GM19035 (cell line): Measurements from ENCODE around the gene PALD1.

Experiments used
- ATAC-seq: cut with Tn5 transposase; IDR thresholded peaks from one replicate; pipeline ENCODE4 v1.9.1; 2021; ENCODE audit not compliant: unreplicated experiment

PALD1 gene

GRCh38 chr10:70587045-70587658, 108.6 kb downstream of the PALD1 start:
- no peak for ATAC-seq

GRCh38 chr10:70588255-70588654, 109.7 kb downstream of the PALD1 start:
- ATAC-seq = no peak

- no peak for ATAC-seq
Observed at GRCh38 chr10:70588859-70589570, 110.4 kb downstream of the PALD1 start.

GRCh38 chr10:70589762-70590654, 111.4 kb downstream of the PALD1 start:
- ATAC-seq = no peak

GRCh38 chr10:70590655-70591416, 112.3 kb downstream of the PALD1 start:
- no peak for ATAC-seq

- no peak for ATAC-seq
Observed at GRCh38 chr10:70592186-70592735, 113.7 kb downstream of the PALD1 start.

GRCh38 chr10:70592746-70593512, 114.4 kb downstream of the PALD1 start:
- ATAC-seq = no peak

GRCh38 chr10:70593513-70593890, 114.9 kb downstream of the PALD1 start:
- no peak for ATAC-seq

GRCh38 chr10:70594161-70594560, 115.6 kb downstream of the PALD1 start:
- ATAC-seq = no peak

GRCh38 chr10:70595566-70596016, 117.0 kb downstream of the PALD1 start:
- no peak for ATAC-seq

- no peak for ATAC-seq
Observed at GRCh38 chr10:70596110-70596798, 117.7 kb downstream of the PALD1 start.

- no peak for ATAC-seq
Observed at GRCh38 chr10:70596860-70597809, 118.6 kb downstream of the PALD1 start.

GRCh38 chr10:70597856-70598815, 119.6 kb downstream of the PALD1 start:
- ATAC-seq = no peak

GRCh38 chr10:70598857-70599295, 120.3 kb downstream of the PALD1 start:
- no peak for ATAC-seq

- no peak for ATAC-seq
Observed at GRCh38 chr10:70599319-70599718, 120.8 kb downstream of the PALD1 start.

GRCh38 chr10:70599791-70600190, 121.2 kb downstream of the PALD1 start:
- ATAC-seq = no peak
